ENCODE results near the gene BPIFB6. TPM values are rescaled to one million over a fixed set of nuclear protein-coding genes. Genes with fewer than 3 reads are reported as not detected.

BPIFB6 gene
- total RNA-seq, 6 experiments from 2014 or later: not detected

DNA sequence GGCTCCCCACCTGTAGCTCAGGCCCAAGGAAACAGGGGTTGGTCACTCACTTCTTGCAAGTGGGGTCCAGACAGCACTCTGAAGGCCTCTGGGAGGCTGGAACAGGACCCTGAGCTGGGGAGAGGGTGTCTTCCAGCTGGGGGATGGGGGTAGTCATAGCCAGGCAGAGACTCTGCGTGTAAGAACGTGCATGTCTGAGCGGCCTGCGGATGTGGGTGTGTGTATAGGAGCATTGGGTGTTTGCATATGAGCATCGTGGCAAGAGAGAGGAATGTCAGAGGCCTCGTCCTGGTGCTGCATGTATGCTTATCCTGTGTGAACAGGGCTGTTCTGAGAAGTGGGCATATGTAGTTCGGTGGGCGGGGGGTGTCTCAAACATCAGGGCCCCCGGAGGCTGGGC, 34.3 kb downstream of the BPIFB6 start:
- H3K27ac Mint-ChIP-seq: no peak overlapping the region
- H3K4me3 Mint-ChIP-seq: no peak overlapping the region

DNA sequence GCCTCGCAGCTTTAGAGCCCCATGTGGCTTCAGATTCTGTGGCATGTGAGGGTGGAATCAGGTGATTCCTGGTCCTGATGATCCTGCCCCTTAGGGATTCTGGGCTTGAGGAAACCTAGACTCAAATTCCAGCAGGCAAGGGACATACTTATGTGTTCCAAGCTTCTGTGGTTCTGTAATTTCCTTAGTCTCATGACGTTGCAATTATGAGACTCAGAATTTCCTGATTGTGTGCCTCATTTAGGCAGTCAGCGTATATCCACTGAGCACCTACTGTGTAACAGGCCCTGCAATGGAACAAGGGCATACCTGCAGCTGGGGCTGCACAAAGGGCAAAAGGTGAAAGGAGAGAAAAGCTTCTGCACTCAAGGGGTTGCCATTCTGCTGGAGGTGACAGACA, 36.4 kb downstream of the BPIFB6 start:
- Mint-ChIP-seq H3K9me3 (no peaks in the 10 kb centered on the region), H3K27ac (no peak overlapping the region), H3K27me3 (ENCODE audit: insufficient read depth) (peaks cover 48% of the 10 kb centered on the region), H3K4me1 (ENCODE audit: low read depth) (no peaks in the 10 kb centered on the region), H3K36me3 (ENCODE audit: low read depth) (no peaks in the 10 kb centered on the region), H3K4me3 (no peak overlapping the region)
- TF ChIP-seq, protein P1, sequence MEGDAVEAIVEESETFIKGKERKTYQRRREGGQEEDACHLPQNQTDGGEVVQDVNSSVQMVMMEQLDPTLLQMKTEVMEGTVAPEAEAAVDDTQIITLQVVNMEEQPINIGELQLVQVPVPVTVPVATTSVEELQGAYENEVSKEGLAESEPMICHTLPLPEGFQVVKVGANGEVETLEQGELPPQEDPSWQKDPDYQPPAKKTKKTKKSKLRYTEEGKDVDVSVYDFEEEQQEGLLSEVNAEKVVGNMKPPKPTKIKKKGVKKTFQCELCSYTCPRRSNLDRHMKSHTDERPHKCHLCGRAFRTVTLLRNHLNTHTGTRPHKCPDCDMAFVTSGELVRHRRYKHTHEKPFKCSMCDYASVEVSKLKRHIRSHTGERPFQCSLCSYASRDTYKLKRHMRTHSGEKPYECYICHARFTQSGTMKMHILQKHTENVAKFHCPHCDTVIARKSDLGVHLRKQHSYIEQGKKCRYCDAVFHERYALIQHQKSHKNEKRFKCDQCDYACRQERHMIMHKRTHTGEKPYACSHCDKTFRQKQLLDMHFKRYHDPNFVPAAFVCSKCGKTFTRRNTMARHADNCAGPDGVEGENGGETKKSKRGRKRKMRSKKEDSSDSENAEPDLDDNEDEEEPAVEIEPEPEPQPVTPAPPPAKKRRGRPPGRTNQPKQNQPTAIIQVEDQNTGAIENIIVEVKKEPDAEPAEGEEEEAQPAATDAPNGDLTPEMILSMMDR (IDR thresholded peaks at IDR 0.05): no peak
- DNase-seq: no peak

More for the DNA sequence above, 34.3 kb downstream of the BPIFB6 start:
- TF ChIP-seq, protein P1 (IDR thresholded peaks at IDR 0.05): no peak
- peaks cover 50% of the 10 kb centered on the region for H3K27me3 Mint-ChIP-seq (ENCODE audit: insufficient read depth)
- H3K36me3 Mint-ChIP-seq (ENCODE audit: low read depth): no peaks in the 10 kb centered on the region
- no peak for DNase-seq
- H3K9me3 Mint-ChIP-seq: no peaks in the 10 kb centered on the region
- H3K4me1 Mint-ChIP-seq (ENCODE audit: low read depth): no peaks in the 10 kb centered on the region

DNA sequence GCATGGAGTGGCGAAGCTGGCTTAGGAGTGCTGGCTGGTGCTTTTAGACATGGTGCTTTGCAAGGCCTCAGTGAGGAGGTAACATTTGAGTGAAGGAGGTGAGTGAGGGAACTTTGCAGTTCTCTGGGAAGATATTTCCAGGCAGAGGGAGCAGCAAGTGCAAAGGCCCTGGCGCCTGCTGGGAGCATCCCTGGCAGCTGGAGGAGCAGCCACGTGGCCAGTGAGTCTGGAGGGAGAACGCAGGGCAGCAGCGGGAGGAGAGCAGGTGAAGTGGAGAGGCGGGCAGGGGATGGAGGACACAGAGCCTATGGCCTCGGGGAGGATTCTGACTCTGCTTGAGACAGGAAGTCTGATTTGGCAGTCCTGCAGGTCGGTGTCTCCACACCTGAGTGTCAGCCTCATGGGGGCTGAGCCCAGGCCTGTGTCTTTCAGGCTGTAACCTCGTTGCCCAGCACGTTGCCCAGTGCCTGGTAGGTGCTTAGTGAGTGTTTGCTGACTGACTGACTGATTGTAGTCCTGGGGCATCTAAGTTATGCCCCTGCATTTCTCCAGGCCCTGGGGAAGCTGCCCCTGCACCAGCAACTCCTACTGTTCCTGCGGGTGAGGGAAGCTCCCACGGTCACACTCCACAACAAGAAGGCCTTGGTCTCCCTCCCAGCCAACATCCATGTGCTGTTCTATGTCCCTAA, 36.9 kb downstream of the BPIFB6 start:
- Mint-ChIP-seq H3K27me3 (ENCODE audit: insufficient read depth) (peaks cover 48% of the 10 kb centered on the region), H3K36me3 (ENCODE audit: low read depth) (no peaks in the 10 kb centered on the region), H3K27ac (no peak overlapping the region), H3K4me1 (ENCODE audit: low read depth) (no peaks in the 10 kb centered on the region), H3K9me3 (no peaks in the 10 kb centered on the region), H3K4me3 (no peak overlapping the region)
- DNase-seq: no peak
- TF ChIP-seq, protein P1 (IDR thresholded peaks at IDR 0.05): no peak

DNA sequence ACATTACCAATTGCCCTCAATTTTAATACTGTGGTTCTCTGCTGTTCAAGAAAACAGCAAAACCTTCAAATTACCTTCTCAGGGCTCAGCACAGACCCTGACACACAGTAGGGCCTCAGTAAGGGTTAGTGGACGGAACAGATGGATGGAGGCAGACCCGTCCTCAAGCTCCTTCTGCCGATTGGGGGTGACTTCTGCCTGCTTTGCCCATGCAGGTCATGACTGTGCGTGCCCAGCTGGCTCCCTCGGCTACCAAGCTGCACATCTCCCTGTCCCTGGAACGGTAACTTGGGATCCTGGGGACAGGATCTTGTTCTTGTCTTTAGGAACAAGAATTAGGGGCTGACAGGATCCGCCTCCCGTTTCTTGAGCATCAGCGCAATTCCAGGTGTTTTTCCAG, 38.2 kb downstream of the BPIFB6 start:
- Mint-ChIP-seq H3K9me3 (no peaks in the 10 kb centered on the region), H3K27me3 (ENCODE audit: insufficient read depth) (peaks cover 42% of the 10 kb centered on the region), H3K4me3 (no peak overlapping the region), H3K27ac (no peak overlapping the region), H3K36me3 (ENCODE audit: low read depth) (no peaks in the 10 kb centered on the region), H3K4me1 (ENCODE audit: low read depth) (no peaks in the 10 kb centered on the region)
- no peak for DNase-seq
- TF ChIP-seq, protein P1 (IDR thresholded peaks at IDR 0.05): no peak

DNA sequence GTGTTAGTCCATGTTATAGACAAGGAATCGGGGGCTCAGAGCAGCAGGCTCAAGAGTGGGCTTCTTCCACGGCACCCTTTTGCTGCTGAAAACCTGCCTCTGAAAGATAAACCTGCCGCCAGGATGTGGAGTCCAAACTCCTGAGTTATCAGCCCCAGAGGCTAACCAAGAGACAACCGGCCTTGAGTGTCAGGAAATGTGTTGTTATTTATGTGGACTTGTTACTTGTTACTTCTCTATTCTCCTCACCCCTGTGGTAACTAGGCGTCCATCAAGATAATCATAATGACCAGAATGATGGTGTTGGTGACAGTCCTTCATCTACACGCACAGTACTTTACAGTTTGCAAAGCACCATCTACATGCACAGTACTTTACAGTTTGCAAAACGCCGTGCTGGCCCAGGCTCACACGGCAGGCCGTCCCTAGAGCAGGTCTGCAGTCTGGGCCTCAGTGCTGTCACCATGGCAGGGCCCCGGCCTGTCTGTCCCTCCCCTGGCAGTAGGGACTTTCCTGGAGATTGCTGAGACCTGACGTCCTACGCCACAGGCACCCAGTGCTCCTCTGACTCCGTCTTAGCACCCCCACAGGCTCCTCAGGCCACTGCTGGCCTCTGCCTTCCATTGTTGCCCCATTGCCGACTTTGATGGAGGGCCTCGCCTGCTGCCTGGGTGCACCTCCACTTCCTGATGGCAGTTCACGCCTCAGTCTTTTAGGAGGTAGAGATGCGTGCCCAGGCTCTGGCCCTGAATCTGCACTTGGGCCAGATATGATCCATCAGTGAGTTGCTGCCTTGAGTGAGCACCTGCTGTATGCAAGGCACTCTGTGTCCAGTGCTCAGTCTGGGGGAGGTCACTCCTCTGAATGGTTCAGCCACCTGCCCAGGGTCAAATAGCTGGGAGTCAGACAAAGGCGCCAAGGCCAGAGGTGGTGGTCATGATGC, 38.9 kb downstream of the BPIFB6 start:
- DNase-seq: no peak
- Mint-ChIP-seq H3K4me3 (no peak overlapping the region), H3K27ac (no peak overlapping the region), H3K36me3 (ENCODE audit: low read depth) (no peaks in the 10 kb centered on the region), H3K27me3 (ENCODE audit: insufficient read depth) (peaks cover 47% of the 10 kb centered on the region), H3K4me1 (ENCODE audit: low read depth) (no peaks in the 10 kb centered on the region), H3K9me3 (no peaks in the 10 kb centered on the region)
- TF ChIP-seq, protein P1 (IDR thresholded peaks at IDR 0.05): no peak
